ENCODE data around the gene ZNF554.

The ZNF554 gene

DNA sequence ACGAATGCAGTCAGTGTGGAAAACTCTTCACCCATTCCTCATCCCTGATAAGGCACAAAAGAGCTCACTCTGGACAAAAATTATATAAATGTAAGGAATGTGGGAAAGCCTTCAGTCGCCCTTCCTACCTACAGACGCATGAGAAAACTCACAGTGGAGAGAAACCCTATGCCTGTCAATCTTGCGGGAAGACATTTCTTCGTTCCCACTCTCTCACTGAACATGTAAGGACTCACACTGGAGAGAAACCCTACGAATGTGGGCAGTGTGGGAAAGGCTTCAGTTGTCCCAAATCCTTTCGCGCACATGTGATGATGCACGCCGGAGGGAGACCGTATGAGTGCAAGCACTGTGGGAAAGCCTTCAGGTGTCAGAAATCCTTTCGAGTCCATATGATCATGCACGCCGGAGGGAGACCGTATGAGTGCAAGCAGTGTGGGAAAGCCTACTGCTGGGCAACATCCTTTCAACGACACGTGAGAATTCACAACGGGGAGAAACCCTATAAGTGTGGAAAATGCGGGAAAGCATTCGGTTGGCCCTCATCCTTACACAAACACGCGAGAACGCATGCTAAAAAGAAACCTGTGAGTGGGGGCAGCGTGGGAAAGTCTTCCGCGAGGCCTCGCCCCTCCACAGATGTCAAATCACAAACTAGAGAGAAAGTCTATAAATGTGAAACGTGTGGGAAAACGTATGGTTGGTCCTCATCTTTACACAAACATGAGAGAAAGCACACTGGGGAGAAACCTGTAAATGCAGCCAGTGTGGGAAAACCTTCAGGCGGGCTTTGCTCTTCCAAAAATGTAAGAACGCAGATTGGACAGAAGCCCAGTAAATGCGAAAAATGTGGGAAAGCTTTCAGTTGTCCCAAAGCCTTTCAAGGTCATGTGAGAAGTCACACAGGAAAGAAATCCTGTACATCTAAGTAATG lies 58.0 kb downstream of the ZNF554 start:
- no peak for DNase-seq

DNA sequence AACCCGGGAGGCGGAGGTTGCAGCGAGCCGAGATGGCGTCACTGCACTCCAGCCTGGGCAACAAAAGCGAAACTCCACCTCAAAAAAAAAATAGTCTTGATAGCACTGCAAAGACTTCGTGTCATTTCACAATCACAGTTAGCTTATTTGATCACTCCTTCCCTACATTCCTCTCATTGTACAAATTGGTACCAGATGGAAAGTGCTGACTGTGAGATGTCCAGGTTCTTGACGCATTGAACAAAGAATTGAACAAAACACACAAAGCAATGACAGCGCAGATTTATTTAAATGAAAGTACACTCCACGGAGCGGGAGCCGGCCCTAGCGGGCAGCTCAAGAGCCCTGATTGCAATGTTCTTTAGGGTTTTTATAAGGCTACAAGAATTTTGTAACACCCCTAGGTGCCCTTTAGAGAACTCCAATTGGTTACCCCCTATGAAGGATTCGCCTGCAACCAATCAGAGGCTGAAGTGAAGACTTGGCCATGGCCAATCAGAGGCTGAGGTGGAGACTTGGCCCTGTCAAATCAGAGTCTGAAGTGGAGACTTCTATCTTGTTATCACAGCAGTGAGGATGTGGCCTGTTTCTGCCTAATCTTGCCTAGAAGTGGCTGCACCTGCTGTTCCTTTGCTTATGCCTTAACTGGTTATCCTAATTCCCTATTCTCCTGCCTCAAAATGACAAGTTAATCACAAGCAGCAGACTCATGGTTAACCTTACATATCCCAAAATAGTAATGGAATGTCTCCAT lies 64.2 kb downstream of the ZNF554 start:
- no peak for DNase-seq

DNA sequence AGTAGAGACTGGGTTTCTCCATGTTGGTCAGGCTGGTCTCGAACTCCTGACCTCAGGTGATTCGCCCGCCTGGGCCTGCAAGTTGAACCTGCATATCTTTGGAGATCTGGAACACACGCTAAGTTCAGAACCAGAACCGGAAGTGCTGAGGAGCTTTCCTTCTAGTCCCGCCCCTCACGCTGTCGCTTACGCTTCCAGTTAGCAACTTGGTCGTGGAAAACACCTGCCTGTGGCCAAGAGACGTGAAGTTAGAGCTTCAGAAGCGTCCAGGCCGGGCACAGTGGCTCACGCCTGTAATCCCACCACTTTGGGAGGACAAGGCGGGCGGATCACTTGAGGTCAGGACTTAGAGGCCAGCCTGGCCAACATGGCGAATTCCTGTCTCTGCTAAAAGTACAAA lies 66.1 kb downstream of the ZNF554 start:
- no peak for DNase-seq

All from kidney glomerular epithelial cell (primary cell).